Activated B cell treated with CpG ODN at 0.5 μM for 24 hours (primary cell): ENCODE results near the gene KCNK6. TPM values are rescaled to one million over a fixed set of nuclear protein-coding genes. Genes with fewer than 3 reads are reported as not detected.

Experiments used
- ATAC-seq: fragments of 200-7000 bp; cut with Tn5 transposase; one replicate; pipeline ENCODE4 v1.10.0; 2021; ENCODE audit warnings: low read depth, mild to moderate bottlenecking, moderate library complexity
- CTCF ChIA-PET: fragments of 350-600 bp; sonication (Branson Sonifier 250); formaldehyde crosslinking; loops from one replicate; lab custom pipeline; 2021; ENCODE audit warnings: antibody characterized with exemption; lab: Charles Lee
- POLR2A ChIA-PET: fragments of 350-600 bp; sonication (Branson Sonifier 250); formaldehyde crosslinking; loops from one replicate; lab custom pipeline; 2021; ENCODE audit warnings: antibody characterized with exemption; lab: Charles Lee
- DNase-seq: peaks from one replicate; pipeline ENCODE4 v3.0.0; 2022
- H3K27ac Mint-ChIP-seq: one replicate; pipeline ENCODE4 v1.8.0; 2020; ENCODE audit warnings: mixed read lengths
- H3K27me3 Mint-ChIP-seq: one replicate; pipeline ENCODE4 v1.8.0; 2021; ENCODE audit warnings: mixed read lengths
- H3K36me3 Mint-ChIP-seq: one replicate; pipeline ENCODE4 v1.8.0; 2021; ENCODE audit warnings: low read depth, mixed read lengths
- H3K4me1 Mint-ChIP-seq: one replicate; pipeline ENCODE4 v1.8.0; 2021; ENCODE audit warnings: mixed read lengths
- H3K4me3 Mint-ChIP-seq: one replicate; pipeline ENCODE4 v1.8.0; 2020; ENCODE audit warnings: mild to moderate bottlenecking, mixed read lengths
- H3K9me3 Mint-ChIP-seq: one replicate; pipeline ENCODE4 v1.8.0; 2020; ENCODE audit warnings: mixed read lengths
- CTCF ChIP-seq: fragments of 200-600 bp; IDR thresholded peaks from one replicate; pipeline ENCODE4 v1.8.0; 2022; ENCODE audit warnings: antibody characterized with exemption, mild to moderate bottlenecking
- intact Hi-C: fragments of 100-400 bp; cut with micrococcal nuclease; formaldehyde crosslinking; loops from one replicate; pipeline ENCODE4 v1.15.1; 2024
- total RNA-seq: library from RNA; stranded (reverse); gene quantifications from 2 replicates; pipeline ENCODE4 v1.2.3, GENCODE V29; 2022

The KCNK6 gene
- total RNA-seq, 1 donor from 2014 or later, result 4.7 TPM

GRCh38 chr19:38281811-38282566 lies 37.7 kb upstream of the KCNK6 start:
- intact Hi-C loops, result no loop called here
- CTCF ChIA-PET, result no interaction called here

DNA sequence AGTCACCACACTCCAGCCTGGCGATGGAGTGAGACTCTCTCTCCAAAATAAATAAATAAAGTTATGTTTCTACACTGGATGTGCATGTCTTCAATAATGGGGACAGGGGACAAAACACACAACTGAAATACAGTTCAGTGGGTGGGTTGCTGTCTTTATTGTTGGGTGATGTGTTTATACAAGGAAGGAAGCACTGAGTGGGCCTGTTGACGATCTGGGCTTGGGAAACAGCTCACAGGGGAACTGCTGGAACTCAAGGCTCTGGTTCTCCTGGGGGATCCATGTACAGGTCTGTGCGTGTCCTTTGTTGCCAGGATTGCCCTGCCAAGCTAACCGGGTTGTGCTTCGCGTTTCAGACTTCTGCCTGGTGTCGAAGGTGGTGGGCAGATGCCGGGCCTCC lies 36.4 kb upstream of the KCNK6 start:
- DNase-seq (no peak), ATAC-seq (no peak)
- Mint-ChIP-seq H3K4me1 (peaks cover 31% of the 10 kb centered on the region), H3K9me3 (no peaks in the 10 kb centered on the region), H3K4me3 (no peak overlapping the region), H3K27ac (no peak overlapping the region), H3K36me3 (peaks cover 39% of the 10 kb centered on the region), H3K27me3 (no peaks in the 10 kb centered on the region)
- TF ChIP-seq CTCF, result no peak
- intact Hi-C loops, result no loop called here
- POLR2A ChIA-PET, result no interaction called here
- CTCF ChIA-PET, result no interaction called here

More at GRCh38 chr19:38281811-38282566, 37.7 kb upstream of the KCNK6 start:
- peaks cover 30% of the 10 kb centered on the region for H3K36me3 Mint-ChIP-seq
- no peak overlapping the region for H3K4me3 Mint-ChIP-seq
- H3K27ac Mint-ChIP-seq, result no peak overlapping the region
- ATAC-seq (no peak), DNase-seq (no peak)
- no peaks in the 10 kb centered on the region for H3K9me3 Mint-ChIP-seq
- no peaks in the 10 kb centered on the region for H3K27me3 Mint-ChIP-seq
- H3K4me1 Mint-ChIP-seq, result peaks cover 31% of the 10 kb centered on the region
- no peak for TF ChIP-seq CTCF
- POLR2A ChIA-PET, result interaction anchor here (0.7 kb wide), 1 partner anchor 303 kb away, joined by 3 read pairs; no protein-coding TSS in a partner anchor

DNA sequence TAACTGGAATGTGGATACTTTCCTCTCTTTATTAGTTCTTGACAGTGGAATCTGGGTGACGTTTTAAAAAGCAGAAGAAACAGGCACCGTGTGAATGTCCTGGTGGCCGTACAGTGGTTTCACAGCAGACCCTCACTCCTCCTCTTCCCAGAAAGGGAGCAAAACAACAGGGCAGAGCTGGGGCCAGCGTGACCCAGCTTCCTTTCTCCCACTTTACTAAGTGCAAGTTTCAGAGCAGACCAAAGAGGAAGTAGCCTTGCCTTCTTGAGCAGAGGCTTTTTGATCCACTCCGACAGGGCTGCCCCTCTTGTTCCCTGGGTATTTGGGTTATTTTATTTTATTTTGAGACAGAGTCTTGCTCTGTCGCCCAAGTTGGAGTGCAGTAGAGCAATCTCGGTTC lies 35.2 kb upstream of the KCNK6 start:
- ChIA-PET POLR2A (interaction anchor here (0.6 to 2.6 kb wide), 2 partner anchors 19 to 20 kb away, joined by 3 to 14 read pairs; partner anchors contain the start of gene SPINT2), CTCF (interaction anchor here (1.0 to 1.7 kb wide), 3 partner anchors 13 to 40 kb away, joined by 3 to 5 read pairs (median 3); partner anchors contain the start of gene PPP1R14A)
- Mint-ChIP-seq H3K27ac (peak overlapping the region; percentile 91), H3K27me3 (no peaks in the 10 kb centered on the region), H3K4me1 (peaks cover 31% of the 10 kb centered on the region), H3K36me3 (peaks cover 46% of the 10 kb centered on the region), H3K9me3 (no peaks in the 10 kb centered on the region), H3K4me3 (peak overlapping the region; percentile 42)
- DNase-seq (no peak), ATAC-seq (peak; percentile 57)
- intact Hi-C loops, result loop anchor here (1.0 kb wide), 1 partner anchor 19 kb away; no protein-coding TSS in a partner anchor
- TF ChIP-seq CTCF, result no peak

DNA sequence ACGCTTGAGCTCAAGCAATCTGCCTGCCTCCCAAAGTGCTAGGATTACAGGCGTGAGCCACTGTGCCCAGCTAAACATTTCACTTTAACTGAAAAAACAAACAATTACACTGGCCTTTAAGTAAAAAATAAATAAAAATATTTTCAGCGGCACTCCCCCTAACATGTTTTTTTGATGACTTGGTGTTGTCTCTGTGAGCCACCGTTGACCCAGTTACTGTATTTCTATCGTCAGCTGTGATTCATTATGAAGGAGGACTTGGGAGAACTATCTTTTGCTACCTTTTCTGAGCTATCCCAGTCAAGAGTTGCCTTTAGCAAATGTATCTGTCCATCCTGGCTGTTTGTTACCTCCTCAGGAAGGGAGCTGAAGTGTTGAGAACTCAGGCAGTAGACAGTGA lies 34.1 kb upstream of the KCNK6 start:
- ChIA-PET POLR2A (interaction anchor here (0.6 to 2.6 kb wide), 2 partner anchors 11 to 20 kb away, joined by 3 to 14 read pairs; partner anchors contain the start of gene SPINT2), CTCF (interaction anchor here (1.2 to 1.7 kb wide), 2 partner anchors 30 to 42 kb away, joined by 3 to 5 read pairs; partner anchors contain the start of gene PPP1R14A)
- DNase-seq, result no peak

More for the DNA sequence above, 34.1 kb upstream of the KCNK6 start:
- H3K9me3 Mint-ChIP-seq, result no peaks in the 10 kb centered on the region
- H3K27me3 Mint-ChIP-seq, result no peaks in the 10 kb centered on the region
- peaks cover 31% of the 10 kb centered on the region for H3K4me1 Mint-ChIP-seq
- H3K4me3 Mint-ChIP-seq, result no peak overlapping the region
- ATAC-seq, result no peak
- intact Hi-C loops, result no loop called here
- no peak for TF ChIP-seq CTCF
- no peak overlapping the region for H3K27ac Mint-ChIP-seq
- H3K36me3 Mint-ChIP-seq, result peaks cover 49% of the 10 kb centered on the region
